OCI-LY1 (cell line): ENCODE data around the gene KIAA1191.

Experiments used
- H2AFZ ChIP-seq: fragments of 200-600 bp; sonication (generic), shearing (Covaris generic); 2 replicates; pipeline ENCODE4 v1.6.0; 2014; ENCODE audit warnings: antibody characterized with exemption, mild to moderate bottlenecking, low read length
- H3F3A ChIP-seq: fragments of 200-600 bp; sonication (generic), shearing (Covaris generic); 2 replicates; pipeline ENCODE4 v1.6.0; 2014; ENCODE audit warnings: mild to moderate bottlenecking, antibody characterized with exemption, low read length, moderate library complexity; ENCODE audit not compliant: insufficient read depth
- H3K27ac ChIP-seq: fragments of 200-600 bp; sonication (generic); 2 replicates; pipeline ENCODE4 v1.5.1; 2014; ENCODE audit warnings: low read length, mixed run types, mild to moderate bottlenecking, low read depth; ENCODE audit not compliant: poor library complexity, severe bottlenecking
- H3K27me3 ChIP-seq: fragments of 200-600 bp; sonication (generic); 2 replicates; pipeline ENCODE4 v1.6.0; 2014; ENCODE audit warnings: antibody characterized with exemption, mild to moderate bottlenecking, low read length, moderate library complexity; ENCODE audit not compliant: insufficient read depth
- H3K36me3 ChIP-seq: fragments of 200-600 bp; sonication (generic); 2 replicates; pipeline ENCODE4 v1.6.1; 2014; ENCODE audit warnings: mild to moderate bottlenecking, antibody characterized with exemption, low read length, moderate library complexity, mixed read lengths; ENCODE audit not compliant: insufficient read depth
- H3K4me1 ChIP-seq: fragments of 200-600 bp; sonication (generic); 2 replicates; pipeline ENCODE4 v1.5.1; 2014; ENCODE audit warnings: mild to moderate bottlenecking, low read length, moderate library complexity; ENCODE audit not compliant: insufficient read depth, severe bottlenecking
- H3K4me2 ChIP-seq: fragments of 200-600 bp; sonication (generic), shearing (Covaris generic); 2 replicates; pipeline ENCODE4 v1.6.1; 2014; ENCODE audit warnings: low read length
- H3K4me3 ChIP-seq: fragments of 200-600 bp; sonication (generic); 2 replicates; pipeline ENCODE4 v1.5.1; 2014; ENCODE audit warnings: low read length, low read depth, mild to moderate bottlenecking, mixed read lengths; ENCODE audit not compliant: poor library complexity, severe bottlenecking
- H3K79me2 ChIP-seq: fragments of 200-600 bp; shearing (Covaris generic); 2 replicates; pipeline ENCODE4 v1.6.1; 2016; ENCODE audit warnings: mixed run types, low read length, mixed read lengths; ENCODE audit not compliant: insufficient read depth
- H3K9ac ChIP-seq: fragments of 200-600 bp; sonication (generic), shearing (Covaris generic); 2 replicates; pipeline ENCODE4 v1.6.1; 2014; ENCODE audit warnings: mild to moderate bottlenecking, low read length, mixed read lengths
- H3K9me2 ChIP-seq: fragments of 200-600 bp; sonication (generic), shearing (Covaris generic); 2 replicates; pipeline ENCODE4 v1.6.1; 2014; ENCODE audit warnings: low read depth, mild to moderate bottlenecking, low read length, mixed read lengths
- H3K9me3 ChIP-seq: fragments of 200-600 bp; shearing (Covaris generic); 2 replicates; pipeline ENCODE4 v1.6.1; 2014; ENCODE audit warnings: low read length, mixed read lengths
- H4K20me1 ChIP-seq: fragments of 200-600 bp; sonication (generic), shearing (Covaris generic); 2 replicates; pipeline ENCODE4 v1.6.0; 2016; ENCODE audit warnings: mild to moderate bottlenecking, low read length; ENCODE audit not compliant: insufficient read depth
- EZH2 ChIP-seq: fragments of 200-600 bp; sonication (generic), shearing (Covaris generic); IDR thresholded peaks from 2 replicates; pipeline ENCODE4 v1.8.0; 2017; ENCODE audit warnings: borderline replicate concordance, mixed run types, mild to moderate bottlenecking, antibody characterized with exemption, low read length, moderate library complexity, mixed read lengths
- TF ChIP-seq, protein P1 (sequence below): fragments of 200-600 bp; sonication (generic), shearing (Covaris generic); IDR thresholded peaks from 2 replicates; pipeline ENCODE4 v1.5.1; 2017; ENCODE audit warnings: mild to moderate bottlenecking, antibody characterized with exemption, low read length, moderate library complexity, mixed read lengths

Gene KIAA1191

DNA sequence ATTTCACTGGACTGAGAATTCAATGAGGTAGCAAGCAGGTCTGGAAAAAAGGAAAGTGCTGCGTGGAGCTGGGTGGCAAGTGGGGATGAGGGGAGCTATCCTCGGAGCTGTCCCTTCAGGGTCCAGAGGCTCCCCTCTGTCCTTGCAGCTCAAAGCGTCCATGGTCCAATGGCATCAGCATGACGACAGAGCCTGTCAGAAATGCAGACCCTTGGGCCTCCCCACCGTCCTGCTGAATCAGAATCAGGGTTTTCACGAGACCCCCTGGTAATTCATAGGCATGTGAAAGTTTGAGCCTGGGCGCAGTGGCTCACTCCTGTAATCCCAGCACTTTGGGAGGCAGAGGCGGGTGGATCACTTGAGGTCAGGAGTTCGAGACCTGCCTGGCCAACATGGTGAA is 32.5 kb upstream of the KIAA1191 start:
- H3K9me3 ChIP-seq = no peaks in the 10 kb centered on the region
- H3K27me3 ChIP-seq = no peaks in the 10 kb centered on the region
- no peak overlapping the region for H3K4me2 ChIP-seq
- no peaks in the 10 kb centered on the region for H3K79me2 ChIP-seq
- H3K27ac ChIP-seq = no peak overlapping the region
- H4K20me1 ChIP-seq = no peaks in the 10 kb centered on the region
- peaks cover 9% of the 10 kb centered on the region for H3K4me1 ChIP-seq
- H3K36me3 ChIP-seq = peaks cover 41% of the 10 kb centered on the region; the same call in 1 of the 2 replicates
- no peak overlapping the region for H3K9ac ChIP-seq
- no peak overlapping the region for H3K4me3 ChIP-seq
- H3K9me2 ChIP-seq = no peaks in the 10 kb centered on the region
- TF ChIP-seq EZH2 = no peak
- TF ChIP-seq, protein P1, sequence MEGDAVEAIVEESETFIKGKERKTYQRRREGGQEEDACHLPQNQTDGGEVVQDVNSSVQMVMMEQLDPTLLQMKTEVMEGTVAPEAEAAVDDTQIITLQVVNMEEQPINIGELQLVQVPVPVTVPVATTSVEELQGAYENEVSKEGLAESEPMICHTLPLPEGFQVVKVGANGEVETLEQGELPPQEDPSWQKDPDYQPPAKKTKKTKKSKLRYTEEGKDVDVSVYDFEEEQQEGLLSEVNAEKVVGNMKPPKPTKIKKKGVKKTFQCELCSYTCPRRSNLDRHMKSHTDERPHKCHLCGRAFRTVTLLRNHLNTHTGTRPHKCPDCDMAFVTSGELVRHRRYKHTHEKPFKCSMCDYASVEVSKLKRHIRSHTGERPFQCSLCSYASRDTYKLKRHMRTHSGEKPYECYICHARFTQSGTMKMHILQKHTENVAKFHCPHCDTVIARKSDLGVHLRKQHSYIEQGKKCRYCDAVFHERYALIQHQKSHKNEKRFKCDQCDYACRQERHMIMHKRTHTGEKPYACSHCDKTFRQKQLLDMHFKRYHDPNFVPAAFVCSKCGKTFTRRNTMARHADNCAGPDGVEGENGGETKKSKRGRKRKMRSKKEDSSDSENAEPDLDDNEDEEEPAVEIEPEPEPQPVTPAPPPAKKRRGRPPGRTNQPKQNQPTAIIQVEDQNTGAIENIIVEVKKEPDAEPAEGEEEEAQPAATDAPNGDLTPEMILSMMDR = no peak
- no peak overlapping the region for H2AFZ ChIP-seq
- H3F3A ChIP-seq = no peaks in the 10 kb centered on the region

GRCh38 chr5:176392526-176392925 is 31.0 kb upstream of the KIAA1191 start:
- no peak overlapping the region for H3K27ac ChIP-seq
- no peaks in the 10 kb centered on the region for H3K9me3 ChIP-seq
- no peaks in the 10 kb centered on the region for H3K27me3 ChIP-seq
- H3K4me2 ChIP-seq = no peak overlapping the region
- H4K20me1 ChIP-seq = no peaks in the 10 kb centered on the region
- peaks cover 46% of the 10 kb centered on the region; the same call in 1 of the 2 replicates for H3K36me3 ChIP-seq
- no peaks in the 10 kb centered on the region for H3F3A ChIP-seq
- TF ChIP-seq, protein P1 = no peak
- no peak for TF ChIP-seq EZH2
- H2AFZ ChIP-seq = no peak overlapping the region
- peaks cover 9% of the 10 kb centered on the region for H3K79me2 ChIP-seq
- no peak overlapping the region for H3K9ac ChIP-seq
- no peaks in the 10 kb centered on the region for H3K9me2 ChIP-seq
- peaks cover 11% of the 10 kb centered on the region for H3K4me1 ChIP-seq
- no peak overlapping the region for H3K4me3 ChIP-seq

GRCh38 chr5:176391999-176392398 is 30.4 kb upstream of the KIAA1191 start:
- no peaks in the 10 kb centered on the region for H3F3A ChIP-seq
- H3K9me3 ChIP-seq = no peaks in the 10 kb centered on the region
- H4K20me1 ChIP-seq = no peaks in the 10 kb centered on the region
- no peak overlapping the region for H3K9ac ChIP-seq
- peaks cover 14% of the 10 kb centered on the region for H3K79me2 ChIP-seq
- no peak for TF ChIP-seq EZH2
- TF ChIP-seq, protein P1 = no peak
- no peaks in the 10 kb centered on the region for H3K27me3 ChIP-seq
- no peak overlapping the region for H3K4me3 ChIP-seq
- H2AFZ ChIP-seq = no peak overlapping the region
- peaks cover 16% of the 10 kb centered on the region for H3K4me1 ChIP-seq
- peaks cover 50% of the 10 kb centered on the region; the same call in 1 of the 2 replicates for H3K36me3 ChIP-seq
- H3K9me2 ChIP-seq = no peaks in the 10 kb centered on the region
- H3K4me2 ChIP-seq = no peak overlapping the region
- H3K27ac ChIP-seq = no peak overlapping the region
